Keratinocyte (primary cell): Measurements from ENCODE around the gene AHRR. TPM values are rescaled to one million over a fixed set of nuclear protein-coding genes. Genes with fewer than 3 reads are reported as not detected.

Experiments used
- DNase-seq: peaks from one replicate; pipeline ENCODE4 v3.0.0-alpha.2; 2011; ENCODE audit warnings: low read depth, missing footprints, low spot score
- FAIRE-seq: peaks from 2 replicates; lab custom pipeline; 2011; peaks lifted over from hg19 to GRCh38; lab: Jason Lieb, UNC
- H2AFZ ChIP-seq: 2 replicates; pipeline ENCODE4 v1.6.0; 2012; ENCODE audit warnings: low read length, control low read depth, inconsistent platforms; ENCODE audit not compliant: control insufficient read depth
- H3K27ac ChIP-seq: 2 replicates; pipeline ENCODE4 v1.5.1; 2011; ENCODE audit warnings: low read length; ENCODE audit not compliant: control insufficient read depth, insufficient read depth
- H3K27me3 ChIP-seq: 3 replicates; pipeline ENCODE4 v1.6.0; 2011; ENCODE audit warnings: low read length; ENCODE audit not compliant: control insufficient read depth, insufficient read depth; ENCODE audit errors: extremely low read depth
- H3K36me3 ChIP-seq, 2 experiments: 2 replicates in 1 of 2; 3 replicates in 1 of 2; pipeline ENCODE4 v1.5.1; 2011; ENCODE audit warnings: low read length in 2 of 2, mild to moderate bottlenecking in 1 of 2; ENCODE audit not compliant: control insufficient read depth in 2 of 2, insufficient read depth in 2 of 2; ENCODE audit errors: extremely low read depth in 1 of 2
- H3K4me1 ChIP-seq: 3 replicates; pipeline ENCODE4 v1.5.1; 2011; ENCODE audit warnings: low read length; ENCODE audit not compliant: control insufficient read depth, insufficient read depth; ENCODE audit errors: extremely low read depth
- H3K4me2 ChIP-seq: 3 replicates; pipeline ENCODE4 v1.6.0; 2011; ENCODE audit warnings: low read depth, low read length; ENCODE audit not compliant: control insufficient read depth, insufficient read depth; ENCODE audit errors: extremely low read depth
- H3K4me3 ChIP-seq, 3 experiments: fragments of 200-600 bp in 1 of 3; sonication (generic) in 1 of 3; 2 replicates in 2 of 3; 3 replicates in 1 of 3; pipeline ENCODE4 v1.5.1; 2011 to 2016; ENCODE audit warnings: low read length in 3 of 3, mild to moderate bottlenecking in 3 of 3, control low read depth in 2 of 3, inconsistent platforms in 1 of 3, low read depth in 1 of 3, mixed read lengths in 1 of 3, mixed run types in 1 of 3, moderate library complexity in 1 of 3; ENCODE audit not compliant: control insufficient read depth in 2 of 3, insufficient read depth in 2 of 3; ENCODE audit errors: extremely low read depth in 1 of 3
- H3K79me2 ChIP-seq: 2 replicates; pipeline ENCODE4 v1.6.0; 2012; ENCODE audit warnings: low read length; ENCODE audit not compliant: control insufficient read depth, insufficient read depth
- H3K9ac ChIP-seq: 3 replicates; pipeline ENCODE4 v1.6.0; 2011; ENCODE audit warnings: low read length; ENCODE audit not compliant: control insufficient read depth, insufficient read depth; ENCODE audit errors: extremely low read depth
- H3K9me1 ChIP-seq: 3 replicates; pipeline ENCODE4 v1.6.0; 2011; ENCODE audit warnings: low read length; ENCODE audit not compliant: control insufficient read depth, insufficient read depth; ENCODE audit errors: extremely low read depth
- H3K9me3 ChIP-seq: 2 replicates; pipeline ENCODE4 v1.5.1; 2012; ENCODE audit warnings: low read depth, low read length; ENCODE audit not compliant: control insufficient read depth
- H4K20me1 ChIP-seq: 3 replicates; pipeline ENCODE4 v1.6.0; 2011; ENCODE audit warnings: low read length; ENCODE audit not compliant: control insufficient read depth, insufficient read depth; ENCODE audit errors: extremely low read depth
- CTCF ChIP-seq, 3 experiments: IDR thresholded peaks in 1 of 3; conservative IDR thresholded peaks in 1 of 3; optimal IDR thresholded peaks in 1 of 3; 2 replicates in 2 of 3; 3 replicates in 1 of 3; pipeline versions ENCODE3 to v1.5.1; 2011; ENCODE audit warnings: low read length in 3 of 3, mild to moderate bottlenecking in 3 of 3, moderate library complexity in 2 of 3, control low read depth in 1 of 3, inconsistent platforms in 1 of 3; ENCODE audit not compliant: insufficient read depth in 2 of 3; ENCODE audit errors: extremely low read depth in 1 of 3
- EZH2 ChIP-seq: IDR thresholded peaks from one replicate; pipeline ENCODE4 v1.6.1; 2012; ENCODE audit warnings: inconsistent platforms, mild to moderate bottlenecking, low read length, moderate library complexity
- dilution Hi-C: fragments of 300-500 bp; cut with MboI; formaldehyde crosslinking; loops from one replicate; pipeline ENCODE4 v1.7.0; 2020; ENCODE audit warnings: low sequenced_read_pairs; ENCODE audit not compliant: extremely low pct_ligation_motif_present
- polyA plus RNA-seq, 5 experiments: library from polyadenylated mRNA; depleted of rRNA in 3 of 5; stranded (reverse) in 3 of 5; stranded (forward) in 1 of 5; unstranded in 1 of 5; fragments of >200 nt; gene quantifications; 1 replicate in 1 of 5; 2 replicates in 3 of 5; 3 replicates in 1 of 5; pipeline versions ENCODE4 v1.2.1 to v1.2.3, GENCODE V29; 2011 to 2012; ENCODE audit warnings: missing spikeins in 2 of 5, low read depth in 1 of 5, low replicate concordance in 1 of 5

AHRR gene
- polyA plus RNA-seq, 1 donor (not counting 4 experiments of a cell fraction or from before 2014, with no cell fraction given), result 0.24 TPM

DNA sequence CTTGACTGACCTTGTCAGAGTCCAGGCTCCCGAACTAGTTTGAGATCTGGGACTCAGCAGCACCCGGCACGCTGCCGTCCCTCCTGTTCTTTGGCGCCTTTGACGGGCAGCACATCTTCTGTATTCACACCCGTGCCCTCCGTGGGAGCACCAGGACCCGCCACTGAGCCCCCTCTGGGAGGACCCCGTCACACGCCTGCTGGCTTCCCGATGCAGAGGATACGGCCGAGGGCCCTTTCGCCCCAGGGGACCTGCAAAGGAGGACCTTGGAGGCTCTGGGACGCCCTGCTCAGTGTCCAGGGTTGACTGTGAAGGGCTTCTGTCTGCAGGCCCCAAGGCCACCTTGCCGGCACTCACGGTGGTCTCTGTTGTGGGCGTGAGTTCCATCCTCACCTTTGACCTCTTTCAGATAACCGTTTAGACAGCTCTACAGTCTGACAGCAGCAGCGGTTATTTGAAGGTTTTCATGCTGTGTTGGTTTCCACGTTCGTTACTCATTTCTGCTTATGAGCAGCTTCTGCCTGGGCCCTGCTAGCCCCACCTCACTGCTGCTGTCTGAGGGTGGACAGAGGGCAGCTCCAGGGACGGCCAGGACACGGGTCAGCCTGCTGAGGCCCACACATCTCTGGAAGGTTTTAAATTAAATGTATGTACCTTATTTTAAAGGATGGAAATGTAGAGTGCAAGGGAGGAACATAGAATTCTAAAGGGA is 108.9 kb downstream of the AHRR start:
- Histone ChIP-seq H3K36me3 (no peaks in the 10 kb centered on the region), H4K20me1 (no peaks in the 10 kb centered on the region), H3K27ac (no peak overlapping the region), H3K9me1 (no peaks in the 10 kb centered on the region), H3K9me3 (no peaks in the 10 kb centered on the region), H3K9ac (no peak overlapping the region), H3K27me3 (no peaks in the 10 kb centered on the region), H3K4me3 (no peak overlapping the region), H2AFZ (no peak overlapping the region), H3K79me2 (no peaks in the 10 kb centered on the region), H3K4me1 (peaks cover 4% of the 10 kb centered on the region), H3K4me2 (peak overlapping the region; percentile 45)
- FAIRE-seq (no peak), DNase-seq (no peak)
- dilution Hi-C loops, result no loop called here
- no peak for TF ChIP-seq CTCF (optimal IDR thresholded peaks at IDR 0.05 in 1 of 3, IDR thresholded peaks at IDR 0.05 in 1 of 3, conservative IDR thresholded peaks at IDR 0.05 in 1 of 3; ENCODE audit: extremely low read depth in 1 of 3, insufficient read depth in 2 of 3, low read length in 3 of 3)
- TF ChIP-seq EZH2, result no peak

DNA sequence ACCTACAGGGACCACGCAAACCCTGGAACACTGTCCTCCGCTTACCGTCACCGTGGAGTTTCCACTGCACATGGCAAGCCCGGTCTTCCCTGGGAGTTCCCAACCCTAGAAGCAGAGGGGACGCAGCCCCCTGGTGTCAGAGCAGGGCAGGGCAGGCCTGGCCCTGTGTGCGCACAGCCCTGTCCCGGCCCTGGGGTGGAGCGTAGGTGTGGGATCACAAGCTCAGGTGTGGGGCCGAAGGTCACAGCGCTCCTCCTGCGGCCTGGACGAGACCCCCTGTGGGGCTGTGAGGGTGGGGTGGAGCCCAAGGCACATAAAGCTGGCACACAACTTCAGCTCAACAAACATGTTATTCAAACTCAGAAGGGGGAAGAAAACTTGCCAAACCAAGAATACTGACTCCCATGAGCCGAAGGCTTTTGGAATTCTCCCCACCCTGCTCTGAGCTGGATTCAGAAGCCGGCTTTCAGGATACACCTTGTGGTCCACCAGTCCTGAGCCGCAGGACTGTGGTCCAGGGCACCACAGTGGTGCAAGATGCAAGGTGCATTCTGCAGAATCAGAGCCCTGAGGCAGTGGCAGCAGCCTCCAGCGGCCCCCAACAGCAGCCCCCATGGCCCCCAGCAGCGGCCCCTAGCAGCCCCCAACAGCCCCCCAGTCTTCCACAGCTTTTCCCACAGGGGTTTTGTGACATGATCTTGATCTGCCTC is 109.6 kb downstream of the AHRR start:
- Histone ChIP-seq H3K27ac (no peak overlapping the region), H3K79me2 (no peaks in the 10 kb centered on the region), H3K9me1 (no peaks in the 10 kb centered on the region), H3K27me3 (no peaks in the 10 kb centered on the region), H3K4me1 (peaks cover 4% of the 10 kb centered on the region), H3K9me3 (no peaks in the 10 kb centered on the region), H4K20me1 (no peaks in the 10 kb centered on the region), H3K4me3 (no peak overlapping the region), H2AFZ (no peak overlapping the region), H3K9ac (no peak overlapping the region), H3K4me2 (no peak overlapping the region), H3K36me3 (no peaks in the 10 kb centered on the region)
- TF ChIP-seq EZH2 (no peak), CTCF (optimal IDR thresholded peaks at IDR 0.05 in 1 of 3, IDR thresholded peaks at IDR 0.05 in 1 of 3, conservative IDR thresholded peaks at IDR 0.05 in 1 of 3; ENCODE audit: extremely low read depth in 1 of 3, insufficient read depth in 2 of 3, low read length in 3 of 3) (peak; percentile 62 to 72 (median 72))
- dilution Hi-C loops, result no loop called here
- FAIRE-seq, result no peak
- DNase-seq, result no peak
